HepG2 (cell line): ENCODE measurements around the gene PIP5K1A. TPM values are rescaled to one million over a fixed set of nuclear protein-coding genes. Genes with fewer than 3 reads are reported as not detected.
A peak's percentile ranks its signal among the peaks of the same experiment; 100 is the strongest.

Experiments used
- BRCA1 ChIP-seq: sonication (generic); formaldehyde crosslinking; IDR thresholded peaks from 2 replicates; pipeline ENCODE4 v1.4.0; 2020; ENCODE audit warnings: missing genetic modification reagents
- FLYWCH1 ChIP-seq: sonication (generic); formaldehyde crosslinking; IDR thresholded peaks from 2 replicates; pipeline ENCODE4 v1.8.1; 2023; ENCODE audit warnings: mild to moderate bottlenecking, missing genetic modification reagents
- GZF1 ChIP-seq: sonication (generic); formaldehyde crosslinking; IDR thresholded peaks from 2 replicates; pipeline ENCODE4 v1.5.1; 2020; ENCODE audit warnings: mild to moderate bottlenecking, missing genetic modification reagents
- KLF12 ChIP-seq: sonication (generic); formaldehyde crosslinking; IDR thresholded peaks from 2 replicates; pipeline ENCODE4 v1.4.0; 2020; ENCODE audit warnings: missing genetic modification reagents, borderline replicate concordance
- TBX3 ChIP-seq: fragments of 450-650 bp; IDR thresholded peaks from 2 replicates; pipeline ENCODE4 v1.6.1; 2017; ENCODE audit warnings: antibody characterized with exemption, mild to moderate bottlenecking, inconsistent platforms, borderline replicate concordance
- TCF7L2 ChIP-seq: IDR thresholded peaks from 2 replicates; pipeline ENCODE4 v1.6.1; 2011; ENCODE audit warnings: mild to moderate bottlenecking, low read depth, low read length, moderate library complexity
- ZBTB7A ChIP-seq: sonication (generic); formaldehyde crosslinking; IDR thresholded peaks from 2 replicates; pipeline ENCODE4 v1.8.0; 2022; ENCODE audit warnings: mild to moderate bottlenecking, missing genetic modification reagents
- ZNF138 ChIP-seq: sonication (generic); formaldehyde crosslinking; IDR thresholded peaks from 2 replicates; pipeline ENCODE4 v1.5.0; 2020; ENCODE audit warnings: mild to moderate bottlenecking, low read depth, missing genetic modification reagents
- ZNF282 ChIP-seq: fragments of 450-650 bp; IDR thresholded peaks from 2 replicates; pipeline ENCODE4 v1.6.1; 2018; ENCODE audit not compliant: partially characterized antibody
- ZNF446 ChIP-seq: sonication (generic); formaldehyde crosslinking; IDR thresholded peaks from 2 replicates; pipeline ENCODE4 v1.5.0; 2020; ENCODE audit warnings: mild to moderate bottlenecking, missing genetic modification reagents
- ZNF577 ChIP-seq: sonication (generic); formaldehyde crosslinking; IDR thresholded peaks from 2 replicates; pipeline ENCODE4 v1.4.0; 2020; ENCODE audit warnings: mild to moderate bottlenecking, low read depth, missing genetic modification reagents, borderline replicate concordance
- ZNF614 ChIP-seq: IDR thresholded peaks from 2 replicates; pipeline ENCODE4 v1.6.1; 2018; ENCODE audit warnings: missing biosample characterization, missing genetic modification reagents, inconsistent platforms, borderline replicate concordance
- ZNF766 ChIP-seq: sonication (generic); formaldehyde crosslinking; IDR thresholded peaks from 2 replicates; pipeline ENCODE4 v1.5.0; 2020; ENCODE audit warnings: missing genetic modification reagents, borderline replicate concordance
- polyA plus RNA-seq, 8 experiments: library from polyadenylated mRNA; depleted of rRNA in 3 of 8; stranded (reverse) in 7 of 8; unstranded in 1 of 8; fragments of >200 nt; fragmentation: Illumina TruSeq in 4 of 8; extraction: Trizol in 4 of 8; gene quantifications; 2 replicates each; pipeline versions ENCODE4 v1.2.1 to v1.2.3, GENCODE V29; 2011 to 2016; ENCODE audit warnings: low read depth in 4 of 8, missing spikeins in 1 of 8, mixed read lengths in 1 of 8; ENCODE audit not compliant: insufficient read depth in 1 of 8
- total RNA-seq, 5 experiments: library from RNA; depleted of rRNA; stranded (reverse); fragments of >200 nt; fragmentation: Illumina TruSeq; extraction: Trizol; gene quantifications; 2 replicates each; pipeline ENCODE4 v1.2.3, GENCODE V29; 2016; ENCODE audit warnings: low read depth in 1 of 5
- TF ChIP-seq, protein P1 (sequence below): sonication (generic); formaldehyde crosslinking; IDR thresholded peaks from 2 replicates; pipeline ENCODE4 v1.4.0; 2020; ENCODE audit warnings: missing genetic modification reagents
- TF ChIP-seq, protein P2 (sequence below): sonication (generic); formaldehyde crosslinking; IDR thresholded peaks from 2 replicates; pipeline ENCODE4 v1.4.0; 2020; ENCODE audit warnings: mild to moderate bottlenecking, missing genetic modification reagents
- TF ChIP-seq, protein P3 (sequence below): sonication (generic); formaldehyde crosslinking; IDR thresholded peaks from 2 replicates; pipeline ENCODE4 v1.8.0; 2022; ENCODE audit warnings: mild to moderate bottlenecking, missing genetic modification reagents, borderline replicate concordance
- TF ChIP-seq, protein P4 (sequence below): sonication (generic); formaldehyde crosslinking; IDR thresholded peaks from 2 replicates; pipeline ENCODE4 v1.4.0; 2020; ENCODE audit warnings: missing genetic modification reagents

PIP5K1A gene
- total and polyA plus RNA-seq, 2 of the 13 experiments (the other 11 are each of a cell fraction or from before 2014, with no cell fraction given) = 45.3 to 65.1 TPM

DNA sequence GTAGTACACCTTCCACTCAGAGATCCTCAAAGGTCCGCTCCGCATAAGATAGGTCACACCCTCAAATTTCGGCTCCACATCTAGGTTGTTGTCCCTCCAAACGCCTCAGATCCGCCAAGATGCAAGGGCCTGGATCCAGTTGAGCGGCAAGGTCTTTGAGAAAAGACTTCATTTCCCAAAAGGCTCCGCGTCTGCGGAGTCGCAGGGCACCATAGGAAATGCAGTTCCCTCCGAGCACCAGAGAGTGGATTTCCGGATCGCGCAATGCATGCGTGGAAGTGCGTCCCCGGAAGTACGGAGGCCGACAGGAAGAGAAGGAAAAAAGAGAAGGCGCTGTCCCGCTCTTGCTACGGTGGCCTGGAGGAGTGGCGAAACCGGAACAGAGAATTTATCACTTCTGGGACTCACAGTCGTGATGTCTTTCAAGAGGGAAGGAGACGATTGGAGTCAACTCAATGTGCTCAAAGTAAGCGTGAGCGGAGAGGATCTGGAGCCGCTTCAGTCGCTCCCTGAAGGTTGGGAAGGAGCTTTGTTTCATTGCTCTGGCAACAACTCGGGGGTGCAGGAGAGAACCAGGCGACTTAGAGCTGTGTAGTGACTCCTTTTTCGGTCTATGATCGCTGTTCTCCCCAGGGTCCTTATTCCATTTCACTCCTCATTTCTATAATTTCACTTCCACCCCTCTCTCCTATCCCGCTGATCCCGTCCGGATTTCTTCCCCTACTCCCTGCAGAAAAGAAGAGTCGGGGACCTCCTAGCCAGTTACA, 32.4 kb upstream of the PIP5K1A start, which contains the start of the genes LYSMD1 and SCNM1 (continued):
- TF ChIP-seq, protein P1, sequence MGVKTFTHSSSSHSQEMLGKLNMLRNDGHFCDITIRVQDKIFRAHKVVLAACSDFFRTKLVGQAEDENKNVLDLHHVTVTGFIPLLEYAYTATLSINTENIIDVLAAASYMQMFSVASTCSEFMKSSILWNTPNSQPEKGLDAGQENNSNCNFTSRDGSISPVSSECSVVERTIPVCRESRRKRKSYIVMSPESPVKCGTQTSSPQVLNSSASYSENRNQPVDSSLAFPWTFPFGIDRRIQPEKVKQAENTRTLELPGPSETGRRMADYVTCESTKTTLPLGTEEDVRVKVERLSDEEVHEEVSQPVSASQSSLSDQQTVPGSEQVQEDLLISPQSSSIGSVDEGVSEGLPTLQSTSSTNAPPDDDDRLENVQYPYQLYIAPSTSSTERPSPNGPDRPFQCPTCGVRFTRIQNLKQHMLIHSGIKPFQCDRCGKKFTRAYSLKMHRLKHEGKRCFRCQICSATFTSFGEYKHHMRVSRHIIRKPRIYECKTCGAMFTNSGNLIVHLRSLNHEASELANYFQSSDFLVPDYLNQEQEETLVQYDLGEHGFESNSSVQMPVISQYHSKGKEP (CRISPR knock-in tag) = no peak
- TF ChIP-seq ZNF577 (CRISPR knock-in tag) = no peak
- TF ChIP-seq FLYWCH1 (CRISPR knock-in tag) = no peak
- TF ChIP-seq KLF12 (CRISPR knock-in tag) = peak; percentile 84; the same call in 1 of the 2 replicates
- no peak for TF ChIP-seq ZNF282
- 0 out of 2 replicates have a peak, but pooled peaks have one; percentile 90 for TF ChIP-seq BRCA1 (CRISPR knock-in tag)
- TF ChIP-seq, protein P2, sequence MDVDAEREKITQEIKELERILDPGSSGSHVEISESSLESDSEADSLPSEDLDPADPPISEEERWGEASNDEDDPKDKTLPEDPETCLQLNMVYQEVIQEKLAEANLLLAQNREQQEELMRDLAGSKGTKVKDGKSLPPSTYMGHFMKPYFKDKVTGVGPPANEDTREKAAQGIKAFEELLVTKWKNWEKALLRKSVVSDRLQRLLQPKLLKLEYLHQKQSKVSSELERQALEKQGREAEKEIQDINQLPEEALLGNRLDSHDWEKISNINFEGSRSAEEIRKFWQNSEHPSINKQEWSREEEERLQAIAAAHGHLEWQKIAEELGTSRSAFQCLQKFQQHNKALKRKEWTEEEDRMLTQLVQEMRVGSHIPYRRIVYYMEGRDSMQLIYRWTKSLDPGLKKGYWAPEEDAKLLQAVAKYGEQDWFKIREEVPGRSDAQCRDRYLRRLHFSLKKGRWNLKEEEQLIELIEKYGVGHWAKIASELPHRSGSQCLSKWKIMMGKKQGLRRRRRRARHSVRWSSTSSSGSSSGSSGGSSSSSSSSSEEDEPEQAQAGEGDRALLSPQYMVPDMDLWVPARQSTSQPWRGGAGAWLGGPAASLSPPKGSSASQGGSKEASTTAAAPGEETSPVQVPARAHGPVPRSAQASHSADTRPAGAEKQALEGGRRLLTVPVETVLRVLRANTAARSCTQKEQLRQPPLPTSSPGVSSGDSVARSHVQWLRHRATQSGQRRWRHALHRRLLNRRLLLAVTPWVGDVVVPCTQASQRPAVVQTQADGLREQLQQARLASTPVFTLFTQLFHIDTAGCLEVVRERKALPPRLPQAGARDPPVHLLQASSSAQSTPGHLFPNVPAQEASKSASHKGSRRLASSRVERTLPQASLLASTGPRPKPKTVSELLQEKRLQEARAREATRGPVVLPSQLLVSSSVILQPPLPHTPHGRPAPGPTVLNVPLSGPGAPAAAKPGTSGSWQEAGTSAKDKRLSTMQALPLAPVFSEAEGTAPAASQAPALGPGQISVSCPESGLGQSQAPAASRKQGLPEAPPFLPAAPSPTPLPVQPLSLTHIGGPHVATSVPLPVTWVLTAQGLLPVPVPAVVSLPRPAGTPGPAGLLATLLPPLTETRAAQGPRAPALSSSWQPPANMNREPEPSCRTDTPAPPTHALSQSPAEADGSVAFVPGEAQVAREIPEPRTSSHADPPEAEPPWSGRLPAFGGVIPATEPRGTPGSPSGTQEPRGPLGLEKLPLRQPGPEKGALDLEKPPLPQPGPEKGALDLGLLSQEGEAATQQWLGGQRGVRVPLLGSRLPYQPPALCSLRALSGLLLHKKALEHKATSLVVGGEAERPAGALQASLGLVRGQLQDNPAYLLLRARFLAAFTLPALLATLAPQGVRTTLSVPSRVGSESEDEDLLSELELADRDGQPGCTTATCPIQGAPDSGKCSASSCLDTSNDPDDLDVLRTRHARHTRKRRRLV (CRISPR knock-in tag) = peak; percentile 61; the same call in 1 of the 2 replicates
- no peak for TF ChIP-seq ZNF138 (CRISPR knock-in tag)
- TF ChIP-seq ZNF766 (CRISPR knock-in tag) = peak; percentile 71; the same call in 1 of the 2 replicates
- no peak for TF ChIP-seq ZBTB7A
- TF ChIP-seq GZF1 (CRISPR knock-in tag) = 0 out of 2 replicates have a peak, but pooled peaks have one; percentile 51
- TF ChIP-seq, protein P3, sequence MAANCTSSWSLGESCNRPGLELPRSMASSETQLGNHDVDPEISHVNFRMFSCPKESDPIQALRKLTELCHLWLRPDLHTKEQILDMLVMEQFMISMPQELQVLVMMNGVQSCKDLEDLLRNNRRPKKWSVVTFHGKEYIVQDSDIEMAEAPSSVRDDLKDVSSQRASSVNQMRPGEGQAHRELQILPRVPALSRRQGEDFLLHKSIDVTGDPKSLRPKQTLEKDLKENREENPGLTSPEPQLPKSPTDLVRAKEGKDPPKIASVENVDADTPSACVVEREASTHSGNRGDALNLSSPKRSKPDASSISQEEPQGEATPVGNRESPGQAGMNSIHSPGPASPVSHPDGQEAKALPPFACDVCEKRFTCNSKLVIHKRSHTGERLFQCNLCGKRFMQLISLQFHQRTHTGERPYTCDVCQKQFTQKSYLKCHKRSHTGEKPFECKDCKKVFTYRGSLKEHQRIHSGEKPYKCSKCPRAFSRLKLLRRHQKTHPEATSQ = 0 out of 2 replicates have a peak, but pooled peaks have one; percentile 64
- TF ChIP-seq ZNF614 (CRISPR knock-in tag) = no peak; the same call in 1 of the 2 replicates
- 0 out of 2 replicates have a peak, but pooled peaks have one; percentile 16 for TF ChIP-seq TBX3
- no peak for TF ChIP-seq ZNF446 (CRISPR knock-in tag)
- TF ChIP-seq TCF7L2 = no peak
- TF ChIP-seq, protein P4, sequence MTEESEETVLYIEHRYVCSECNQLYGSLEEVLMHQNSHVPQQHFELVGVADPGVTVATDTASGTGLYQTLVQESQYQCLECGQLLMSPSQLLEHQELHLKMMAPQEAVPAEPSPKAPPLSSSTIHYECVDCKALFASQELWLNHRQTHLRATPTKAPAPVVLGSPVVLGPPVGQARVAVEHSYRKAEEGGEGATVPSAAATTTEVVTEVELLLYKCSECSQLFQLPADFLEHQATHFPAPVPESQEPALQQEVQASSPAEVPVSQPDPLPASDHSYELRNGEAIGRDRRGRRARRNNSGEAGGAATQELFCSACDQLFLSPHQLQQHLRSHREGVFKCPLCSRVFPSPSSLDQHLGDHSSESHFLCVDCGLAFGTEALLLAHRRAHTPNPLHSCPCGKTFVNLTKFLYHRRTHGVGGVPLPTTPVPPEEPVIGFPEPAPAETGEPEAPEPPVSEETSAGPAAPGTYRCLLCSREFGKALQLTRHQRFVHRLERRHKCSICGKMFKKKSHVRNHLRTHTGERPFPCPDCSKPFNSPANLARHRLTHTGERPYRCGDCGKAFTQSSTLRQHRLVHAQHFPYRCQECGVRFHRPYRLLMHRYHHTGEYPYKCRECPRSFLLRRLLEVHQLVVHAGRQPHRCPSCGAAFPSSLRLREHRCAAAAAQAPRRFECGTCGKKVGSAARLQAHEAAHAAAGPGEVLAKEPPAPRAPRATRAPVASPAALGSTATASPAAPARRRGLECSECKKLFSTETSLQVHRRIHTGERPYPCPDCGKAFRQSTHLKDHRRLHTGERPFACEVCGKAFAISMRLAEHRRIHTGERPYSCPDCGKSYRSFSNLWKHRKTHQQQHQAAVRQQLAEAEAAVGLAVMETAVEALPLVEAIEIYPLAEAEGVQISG (CRISPR knock-in tag) = peak; percentile 98
